GM12873 (cell line): ENCODE measurements around the gene COPS6.

Source experiments
- CTCF ChIP-seq: IDR thresholded peaks from 2 replicates; pipeline ENCODE4 v1.5.1; 2012; ENCODE audit warnings: low read depth, mild to moderate bottlenecking, moderate library complexity, low read length, control low read depth; ENCODE audit not compliant: insufficient read depth; ENCODE audit errors: missing control alignments

COPS6 gene

GRCh38 chr7:100057006-100057405, 31.8 kb upstream of the COPS6 start:
- no peak for TF ChIP-seq CTCF

GRCh38 chr7:100059251-100059739, 29.5 kb upstream of the COPS6 start:
- TF ChIP-seq CTCF, result no peak

DNA sequence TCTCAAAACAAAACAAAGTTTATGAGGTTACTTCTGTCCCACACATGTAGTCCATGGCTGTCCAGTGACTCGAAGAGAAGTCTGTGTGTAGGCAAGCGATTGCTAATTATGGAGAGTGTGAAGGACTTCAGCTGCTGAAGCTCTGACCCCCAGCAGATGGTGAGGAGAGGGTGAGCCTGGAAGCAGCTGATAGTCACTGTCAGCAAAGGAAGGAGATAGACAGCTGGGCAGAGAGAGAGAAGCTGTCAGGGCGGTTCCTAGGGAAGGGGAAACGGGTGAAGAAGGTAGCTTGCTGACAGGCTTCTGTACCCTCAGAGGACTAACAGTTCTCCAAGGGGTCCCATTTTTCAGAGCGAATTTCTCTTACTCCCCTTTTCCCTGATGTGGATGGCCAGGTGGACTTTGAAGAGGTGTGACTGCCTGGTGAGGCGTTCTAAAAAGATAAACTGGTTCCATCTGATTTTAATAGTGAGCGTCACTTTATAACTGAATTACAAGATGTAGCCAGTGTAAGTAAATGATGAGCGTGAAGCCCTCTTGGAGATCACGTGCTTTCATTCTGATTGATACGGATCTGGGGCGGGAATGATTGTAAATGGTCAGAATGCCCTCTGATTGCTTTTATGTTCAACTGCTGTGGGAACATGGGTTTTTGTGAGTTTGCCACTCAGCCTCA, 27.1 kb upstream of the COPS6 start:
- no peak for TF ChIP-seq CTCF

- no peak for TF ChIP-seq CTCF
Measured at GRCh38 chr7:100063376-100063775, 25.4 kb upstream of the COPS6 start.

GRCh38 chr7:100064162-100064561, 24.6 kb upstream of the COPS6 start:
- no peak for TF ChIP-seq CTCF

- no peak for TF ChIP-seq CTCF
Measured at GRCh38 chr7:100065452-100066186, 23.1 kb upstream of the COPS6 start.

- no peak for TF ChIP-seq CTCF
Measured at GRCh38 chr7:100066953-100067352, 21.8 kb upstream of the COPS6 start.
